ENCODE data around the gene SLC25A10. TPM values are rescaled to one million over a fixed set of nuclear protein-coding genes. Genes with fewer than 3 reads are reported as not detected.

The SLC25A10 gene
- polyA plus RNA-seq, 1 donor from 2014 or later: 8.7 TPM

GRCh38 chr17:81725439-81725838, 13.4 kb downstream of the SLC25A10 start:
- H3K4me3 ChIP-seq (ENCODE audit: low read length): no peak overlapping the region
- H3F3A ChIP-seq (ENCODE audit: insufficient read depth, low read length, poor library complexity, severe bottlenecking): no peaks in the 10 kb centered on the region
- H3K4me2 ChIP-seq (ENCODE audit: low read length): no peak overlapping the region
- H3K9me2 ChIP-seq (ENCODE audit: insufficient read depth, low read length): no peaks in the 10 kb centered on the region
- no peak overlapping the region for H3K27ac ChIP-seq (ENCODE audit: low read length)
- H3K27me3 ChIP-seq (ENCODE audit: insufficient read depth, low read depth, low read length): no peaks in the 10 kb centered on the region
- H3K79me2 ChIP-seq (replicated peaks; ENCODE audit: insufficient read depth, low read length): no peaks in the 10 kb centered on the region
- no peaks in the 10 kb centered on the region for H3K36me3 ChIP-seq (ENCODE audit: insufficient read depth, low read length)
- H3K9ac ChIP-seq (ENCODE audit: low read length): no peak overlapping the region
- H2AFZ ChIP-seq (ENCODE audit: low read depth, low read length): no peak overlapping the region
- TF ChIP-seq RAD21 (conservative IDR thresholded peaks at IDR 0.05): no peak
- no peak for TF ChIP-seq EP300 (conservative IDR thresholded peaks at IDR 0.05; ENCODE audit: poor library complexity, severe bottlenecking)
- no peak for TF ChIP-seq SMC3 (conservative IDR thresholded peaks at IDR 0.05; ENCODE audit: poor library complexity)
- no peak for TF ChIP-seq CTCF (IDR thresholded peaks at IDR 0.05; ENCODE audit: poor library complexity, severe bottlenecking)
- TF ChIP-seq REST (IDR thresholded peaks at IDR 0.05; ENCODE audit: borderline replicate concordance): no peak
- no peak for TF ChIP-seq TAF1 (IDR thresholded peaks at IDR 0.05; ENCODE audit: low read depth)
- no peak for TF ChIP-seq EZH2 (IDR thresholded peaks at IDR 0.05; ENCODE audit: borderline replicate concordance, insufficient read depth, low read length, poor library complexity, severe bottlenecking)
- TF ChIP-seq MXI1 (conservative IDR thresholded peaks at IDR 0.05; ENCODE audit: poor library complexity, severe bottlenecking): no peak
- TF ChIP-seq POLR2AphosphoS5 (IDR thresholded peaks at IDR 0.05): no peak
- H3K9me3 ChIP-seq (ENCODE audit: low read length): no peaks in the 10 kb centered on the region
- no peaks in the 10 kb centered on the region for H4K20me1 ChIP-seq (ENCODE audit: insufficient read depth)

- H3K9me2 ChIP-seq (ENCODE audit: insufficient read depth, low read length): no peaks in the 10 kb centered on the region
- H3F3A ChIP-seq (ENCODE audit: insufficient read depth, low read length, poor library complexity, severe bottlenecking): no peaks in the 10 kb centered on the region
- no peak overlapping the region for H3K4me2 ChIP-seq (ENCODE audit: low read length)
- TF ChIP-seq EZH2 (IDR thresholded peaks at IDR 0.05; ENCODE audit: borderline replicate concordance, insufficient read depth, low read length, poor library complexity, severe bottlenecking) (no peak), POLR2AphosphoS5 (IDR thresholded peaks at IDR 0.05) (no peak), REST (IDR thresholded peaks at IDR 0.05; ENCODE audit: borderline replicate concordance) (no peak), CTCF (IDR thresholded peaks at IDR 0.05; ENCODE audit: poor library complexity, severe bottlenecking) (no peak), RAD21 (conservative IDR thresholded peaks at IDR 0.05) (no peak), SMC3 (conservative IDR thresholded peaks at IDR 0.05; ENCODE audit: poor library complexity) (no peak), MXI1 (conservative IDR thresholded peaks at IDR 0.05; ENCODE audit: poor library complexity, severe bottlenecking) (no peak), TAF1 (IDR thresholded peaks at IDR 0.05; ENCODE audit: low read depth) (no peak), EP300 (conservative IDR thresholded peaks at IDR 0.05; ENCODE audit: poor library complexity, severe bottlenecking) (no peak)
- H4K20me1 ChIP-seq (ENCODE audit: insufficient read depth): no peaks in the 10 kb centered on the region
- no peaks in the 10 kb centered on the region for H3K79me2 ChIP-seq (replicated peaks; ENCODE audit: insufficient read depth, low read length)
- H3K27ac ChIP-seq (ENCODE audit: low read length): no peak overlapping the region
- no peaks in the 10 kb centered on the region for H3K27me3 ChIP-seq (ENCODE audit: insufficient read depth, low read depth, low read length)
- H3K36me3 ChIP-seq (ENCODE audit: insufficient read depth, low read length): no peaks in the 10 kb centered on the region
- H3K4me3 ChIP-seq (ENCODE audit: low read length): no peak overlapping the region
- H2AFZ ChIP-seq (ENCODE audit: low read depth, low read length): no peak overlapping the region
- no peak overlapping the region for H3K9ac ChIP-seq (ENCODE audit: low read length)
- H3K9me3 ChIP-seq (ENCODE audit: low read length): no peaks in the 10 kb centered on the region
Measured at GRCh38 chr17:81726004-81726403, 13.9 kb downstream of the SLC25A10 start.

Measured in neural cell (in vitro differentiated cells).